ENCODE results near the gene GDF15. TPM values are rescaled to one million over a fixed set of nuclear protein-coding genes. Genes with fewer than 3 reads are reported as not detected.
"Not testable (repeated sequence)": the region's sequence is repeated elsewhere in the genome, so short reads cannot be mapped to it uniquely, and the experiment has no call there.

GDF15 gene
- total and polyA plus RNA-seq, 2 donors (not counting 3 experiments of a cell fraction or from before 2014, with no cell fraction given), result 165 to 206 TPM

GRCh38 chr19:18380843-18381242, 5.1 kb upstream of the GDF15 start:
- Histone ChIP-seq H3K9me1 (replicated peaks; ENCODE audit: control insufficient read depth, extremely low read depth, insufficient read depth, low read length) (no peaks in the 10 kb centered on the region), H3K4me1 (ENCODE audit: control insufficient read depth, extremely low read depth, insufficient read depth, low read length) (peaks cover 11% of the 10 kb centered on the region), H3K9ac (replicated peaks; ENCODE audit: extremely low read depth, insufficient read depth, low read length) (no peak overlapping the region), H3K9me3 (replicated peaks; ENCODE audit: control insufficient read depth, insufficient read depth, low read length) (no peaks in the 10 kb centered on the region), H3K4me3 (replicated peaks in 1 of 3; ENCODE audit: insufficient read depth in 1 of 3, low read depth in 1 of 3, low read length in 3 of 3) (no peak overlapping the region), H4K20me1 (replicated peaks; ENCODE audit: control insufficient read depth, extremely low read depth, insufficient read depth, low read length) (no peaks in the 10 kb centered on the region), H3K36me3 (ENCODE audit: control insufficient read depth in 2 of 2, extremely low read depth in 1 of 2, insufficient read depth in 2 of 2, low read length in 2 of 2) (no peaks in the 10 kb centered on the region), H2AFZ (ENCODE audit: low read depth, low read length) (no peak overlapping the region), H3K27me3 (ENCODE audit: control insufficient read depth in 2 of 2, insufficient read depth in 2 of 2, low read length in 2 of 2) (no peaks in the 10 kb centered on the region), H3K4me2 (ENCODE audit: insufficient read depth, low read length) (no peak overlapping the region), H3K79me2 (ENCODE audit: control insufficient read depth, insufficient read depth, low read length) (no peaks in the 10 kb centered on the region), H3K27ac (ENCODE audit: insufficient read depth, low read depth, low read length) (no peak overlapping the region)
- FAIRE-seq (no peak), DNase-seq (ENCODE audit: low read depth, low spot score) (no peak)
- no TSS peak for BruUV-seq (replicated peaks)
- TF ChIP-seq JUN (IDR thresholded peaks at IDR 0.05; ENCODE audit: borderline replicate concordance, insufficient read depth, insufficient read length, low read depth), result no peak
- no peak for TF ChIP-seq POLR2AphosphoS5 (IDR thresholded peaks at IDR 0.05; ENCODE audit: insufficient read depth, low read depth, low read length)
- TF ChIP-seq EZH2 (IDR thresholded peaks at IDR 0.05; ENCODE audit: borderline replicate concordance, low read depth, low read length, severe bottlenecking), result no peak
- no peak for TF ChIP-seq CTCF (IDR thresholded peaks at IDR 0.05; ENCODE audit: extremely low read depth in 1 of 2, insufficient read depth in 1 of 2, low read depth in 1 of 2, low read length in 2 of 2)
- TF ChIP-seq POLR2A (IDR thresholded peaks at IDR 0.05; ENCODE audit: low read depth, low read length), result no peak
- TF ChIP-seq FOS (IDR thresholded peaks at IDR 0.05; ENCODE audit: borderline replicate concordance, insufficient read depth, low read length), result no peak
- intact Hi-C loops (cut with micrococcal nuclease), result no loop called here
- ChIA-PET POLR2A (interaction anchor here (0.6 kb wide), 1 partner anchor 360 kb away, joined by 3 read pairs; no protein-coding TSS in a partner anchor), CTCF (interaction anchor here (0.6 to 1.3 kb wide), 2 partner anchors 30 to 210 kb away, joined by 4 read pairs; no protein-coding TSS in a partner anchor)
- dilution Hi-C loops (cut with MboI; ENCODE audit: extremely low pct_ligation_motif_present, low sequenced_read_pairs), result no loop called here

GRCh38 chr19:18383622-18384021, 2.3 kb upstream of the GDF15 start:
- Histone ChIP-seq H3K79me2 (ENCODE audit: control insufficient read depth, insufficient read depth, low read length) (peaks cover 24% of the 10 kb centered on the region), H3K4me1 (ENCODE audit: control insufficient read depth, extremely low read depth, insufficient read depth, low read length) (peaks cover 15% of the 10 kb centered on the region)
- H3K9ac ChIP-seq (replicated peaks; ENCODE audit: extremely low read depth, insufficient read depth, low read length); intact Hi-C loops (cut with micrococcal nuclease); POLR2A ChIA-PET; H2AFZ ChIP-seq (ENCODE audit: low read depth, low read length); H3K27me3 ChIP-seq (ENCODE audit: control insufficient read depth in 2 of 2, insufficient read depth in 2 of 2, low read length in 2 of 2); H3K36me3 ChIP-seq (ENCODE audit: control insufficient read depth in 2 of 2, extremely low read depth in 1 of 2, insufficient read depth in 2 of 2, low read length in 2 of 2); H4K20me1 ChIP-seq (replicated peaks; ENCODE audit: control insufficient read depth, extremely low read depth, insufficient read depth, low read length); DNase-seq (ENCODE audit: low read depth, low spot score); H3K4me2 ChIP-seq (ENCODE audit: insufficient read depth, low read length); H3K4me3 ChIP-seq (replicated peaks in 1 of 3; ENCODE audit: insufficient read depth in 1 of 3, low read depth in 1 of 3, low read length in 3 of 3); BruUV-seq (replicated peaks); H3K9me3 ChIP-seq (replicated peaks; ENCODE audit: control insufficient read depth, insufficient read depth, low read length); dilution Hi-C loops (cut with MboI; ENCODE audit: extremely low pct_ligation_motif_present, low sequenced_read_pairs); H3K27ac ChIP-seq (ENCODE audit: insufficient read depth, low read depth, low read length); H3K9me1 ChIP-seq (replicated peaks; ENCODE audit: control insufficient read depth, extremely low read depth, insufficient read depth, low read length); FAIRE-seq: not testable (repeated sequence)
- CTCF ChIA-PET, result interaction anchor here (1.1 kb wide), 1 partner anchor 18 kb away, joined by 5 read pairs; no protein-coding TSS in a partner anchor

Data from endothelial cell of umbilical vein (primary cell).